Measurements from ENCODE around the gene DNAH17. TPM values are rescaled to one million over a fixed set of nuclear protein-coding genes. Genes with fewer than 3 reads are reported as not detected.

The DNAH17 gene
- total RNA-seq, 2 experiments from 2014 or later: 0.03 to 0.44 TPM

- DNase-seq: no peak
- Mint-ChIP-seq H3K27me3 (no peaks in the 10 kb centered on the region), H3K4me3 (no peak overlapping the region), H3K27ac (no peak overlapping the region), H3K4me1 (peaks cover 1% of the 10 kb centered on the region), H3K9me3 (no peaks in the 10 kb centered on the region), H3K36me3 (no peaks in the 10 kb centered on the region)
- no peak for ATAC-seq (ENCODE audit: low read depth)
- POLR2A ChIA-PET: no interaction called here
Observed at GRCh38 chr17:78493853-78494695, 83.1 kb downstream of the DNAH17 start.

- DNase-seq: no peak
- H3K4me1 Mint-ChIP-seq: peaks cover 1% of the 10 kb centered on the region
- no peaks in the 10 kb centered on the region for H3K9me3 Mint-ChIP-seq
- H3K27ac Mint-ChIP-seq: no peak overlapping the region
- no peaks in the 10 kb centered on the region for H3K36me3 Mint-ChIP-seq
- H3K4me3 Mint-ChIP-seq: no peak overlapping the region
- POLR2A ChIA-PET: interaction anchor here (0.6 kb wide), 1 partner anchor 251 kb away, joined by 3 read pairs; no protein-coding TSS in a partner anchor
- no peak for ATAC-seq (ENCODE audit: low read depth)
- no peaks in the 10 kb centered on the region for H3K27me3 Mint-ChIP-seq
Observed at GRCh38 chr17:78493450-78493849, 83.7 kb downstream of the DNAH17 start.

- POLR2A ChIA-PET: no interaction called here
Observed at GRCh38 chr17:78492116-78492799, 84.9 kb downstream of the DNAH17 start.

GRCh38 chr17:78491236-78492115 is 85.7 kb downstream of the DNAH17 start:
- Mint-ChIP-seq H3K4me3 (no peak overlapping the region), H3K36me3 (no peaks in the 10 kb centered on the region), H3K4me1 (no peaks in the 10 kb centered on the region), H3K27me3 (no peaks in the 10 kb centered on the region), H3K9me3 (no peaks in the 10 kb centered on the region), H3K27ac (no peak overlapping the region)
- no peak for ATAC-seq (ENCODE audit: low read depth)
- POLR2A ChIA-PET: no interaction called here
- no peak for DNase-seq

More at GRCh38 chr17:78492116-78492799, 84.9 kb downstream of the DNAH17 start:
- Mint-ChIP-seq H3K4me1 (peaks cover 1% of the 10 kb centered on the region), H3K27me3 (no peaks in the 10 kb centered on the region), H3K36me3 (no peaks in the 10 kb centered on the region), H3K27ac (no peak overlapping the region), H3K4me3 (no peak overlapping the region), H3K9me3 (no peaks in the 10 kb centered on the region)
- DNase-seq (no peak), ATAC-seq (ENCODE audit: low read depth) (no peak)

- no peak overlapping the region for H3K27ac Mint-ChIP-seq
Observed at GRCh38 chr17:78490673-78491072, 86.5 kb downstream of the DNAH17 start.

GRCh38 chr17:78490156-78490555 is 87.0 kb downstream of the DNAH17 start:
- Mint-ChIP-seq H3K4me1 (no peaks in the 10 kb centered on the region), H3K4me3 (no peak overlapping the region), H3K27ac (no peak overlapping the region), H3K9me3 (no peaks in the 10 kb centered on the region), H3K36me3 (no peaks in the 10 kb centered on the region), H3K27me3 (no peaks in the 10 kb centered on the region)
- DNase-seq: no peak
- ATAC-seq (ENCODE audit: low read depth): no peak
- POLR2A ChIA-PET: no interaction called here

More at GRCh38 chr17:78490673-78491072, 86.5 kb downstream of the DNAH17 start:
- H3K9me3 Mint-ChIP-seq: no peaks in the 10 kb centered on the region
- no peak overlapping the region for H3K4me3 Mint-ChIP-seq
- no peaks in the 10 kb centered on the region for H3K36me3 Mint-ChIP-seq
- no peaks in the 10 kb centered on the region for H3K27me3 Mint-ChIP-seq
- POLR2A ChIA-PET: no interaction called here
- no peak for DNase-seq
- no peaks in the 10 kb centered on the region for H3K4me1 Mint-ChIP-seq
- ATAC-seq (ENCODE audit: low read depth): no peak

GRCh38 chr17:78488867-78489634 is 88.1 kb downstream of the DNAH17 start:
- no peaks in the 10 kb centered on the region for H3K36me3 Mint-ChIP-seq
- no peak for DNase-seq
- POLR2A ChIA-PET: no interaction called here

GRCh38 chr17:78488156-78488555 is 89.0 kb downstream of the DNAH17 start:
- Mint-ChIP-seq H3K36me3 (no peaks in the 10 kb centered on the region), H3K9me3 (no peaks in the 10 kb centered on the region), H3K27ac (no peak overlapping the region)

More at GRCh38 chr17:78488867-78489634, 88.1 kb downstream of the DNAH17 start:
- no peaks in the 10 kb centered on the region for H3K27me3 Mint-ChIP-seq
- no peak overlapping the region for H3K4me3 Mint-ChIP-seq
- H3K27ac Mint-ChIP-seq: no peak overlapping the region
- H3K9me3 Mint-ChIP-seq: no peaks in the 10 kb centered on the region
- peaks cover 5% of the 10 kb centered on the region for H3K4me1 Mint-ChIP-seq
- ATAC-seq (ENCODE audit: low read depth): no peak

GRCh38 chr17:78486946-78487680 is 90.1 kb downstream of the DNAH17 start:
- DNase-seq (no peak), ATAC-seq (ENCODE audit: low read depth) (no peak)
- Mint-ChIP-seq H3K27ac (no peak overlapping the region), H3K9me3 (no peaks in the 10 kb centered on the region), H3K4me1 (peaks cover 5% of the 10 kb centered on the region), H3K4me3 (no peak overlapping the region), H3K27me3 (peaks cover 3% of the 10 kb centered on the region), H3K36me3 (no peaks in the 10 kb centered on the region)
- POLR2A ChIA-PET: no interaction called here

More at GRCh38 chr17:78488156-78488555, 89.0 kb downstream of the DNAH17 start:
- ATAC-seq (ENCODE audit: low read depth): no peak
- peaks cover under 1% of the 10 kb centered on the region for H3K27me3 Mint-ChIP-seq
- peaks cover 5% of the 10 kb centered on the region for H3K4me1 Mint-ChIP-seq
- POLR2A ChIA-PET: no interaction called here
- no peak overlapping the region for H3K4me3 Mint-ChIP-seq
- no peak for DNase-seq

- peaks cover 3% of the 10 kb centered on the region for H3K27me3 Mint-ChIP-seq
- H3K9me3 Mint-ChIP-seq: no peaks in the 10 kb centered on the region
- peaks cover 5% of the 10 kb centered on the region for H3K4me1 Mint-ChIP-seq
- H3K36me3 Mint-ChIP-seq: no peaks in the 10 kb centered on the region
- POLR2A ChIA-PET: no interaction called here
- DNase-seq: no peak
- H3K27ac Mint-ChIP-seq: no peak overlapping the region
- H3K4me3 Mint-ChIP-seq: no peak overlapping the region
- no peak for ATAC-seq (ENCODE audit: low read depth)
Observed at GRCh38 chr17:78486228-78486802, 90.9 kb downstream of the DNAH17 start.

GRCh38 chr17:78485290-78486168 is 91.7 kb downstream of the DNAH17 start:
- Mint-ChIP-seq H3K36me3 (no peaks in the 10 kb centered on the region), H3K4me3 (peak overlapping the region; percentile 75), H3K9me3 (no peaks in the 10 kb centered on the region), H3K27me3 (peaks cover 3% of the 10 kb centered on the region), H3K27ac (no peak overlapping the region), H3K4me1 (peaks cover 5% of the 10 kb centered on the region)
- ATAC-seq (ENCODE audit: low read depth) (no peak), DNase-seq (no peak)
- POLR2A ChIA-PET: no interaction called here
